DOHH2 (cell line): ENCODE measurements around the gene STUM.

Experiments
- H3F3A ChIP-seq: fragments of 200-600 bp; sonication (generic), shearing (Covaris generic); 2 replicates; pipeline ENCODE4 v1.6.0; 2016; ENCODE audit warnings: antibody characterized with exemption, mild to moderate bottlenecking; ENCODE audit not compliant: control insufficient read depth, insufficient read depth
- H3K27ac ChIP-seq: fragments of 200-600 bp; sonication (generic); 2 replicates; pipeline ENCODE4 v1.5.1; 2014; ENCODE audit warnings: low read depth, mild to moderate bottlenecking, low read length, moderate library complexity
- H3K27me3 ChIP-seq: fragments of 200-600 bp; sonication (generic); 2 replicates; pipeline ENCODE4 v1.6.1; 2014; ENCODE audit warnings: mild to moderate bottlenecking, low read length, mixed read lengths; ENCODE audit not compliant: control insufficient read depth
- H3K36me3 ChIP-seq: fragments of 200-600 bp; sonication (generic); 2 replicates; pipeline ENCODE4 v1.6.1; 2014; ENCODE audit warnings: mild to moderate bottlenecking, low read length, moderate library complexity, mixed read lengths; ENCODE audit not compliant: control insufficient read depth
- H3K4me1 ChIP-seq: fragments of 200-600 bp; sonication (generic); 2 replicates; pipeline ENCODE4 v1.6.1; 2014; ENCODE audit warnings: mild to moderate bottlenecking, low read length, mixed read lengths; ENCODE audit not compliant: control insufficient read depth
- H3K4me2 ChIP-seq: fragments of 200-600 bp; sonication (generic); 2 replicates; pipeline ENCODE4 v1.6.0; 2014; ENCODE audit warnings: mild to moderate bottlenecking, low read length, moderate library complexity
- H3K4me3 ChIP-seq: fragments of 200-600 bp; sonication (generic); 2 replicates; pipeline ENCODE4 v1.5.1; 2014; ENCODE audit warnings: mild to moderate bottlenecking, low read length, mixed read lengths
- H3K79me2 ChIP-seq: fragments of 200-600 bp; sonication (generic); 2 replicates; pipeline ENCODE4 v1.6.1; 2014; ENCODE audit warnings: mild to moderate bottlenecking, low read length, mixed read lengths; ENCODE audit not compliant: control insufficient read depth
- H3K9me2 ChIP-seq: fragments of 200-600 bp; sonication (generic); replicated peaks from 2 replicates; pipeline ENCODE4 v1.6.1; 2014; ENCODE audit warnings: mild to moderate bottlenecking, low read length, mixed read lengths; ENCODE audit not compliant: control insufficient read depth
- H3K9me3 ChIP-seq: fragments of 200-600 bp; sonication (generic); 2 replicates; pipeline ENCODE4 v1.6.1; 2014; ENCODE audit warnings: antibody characterized with exemption, low read length, mixed read lengths; ENCODE audit not compliant: control insufficient read depth, insufficient read depth
- H4K20me1 ChIP-seq: fragments of 200-600 bp; sonication (generic); 2 replicates; pipeline ENCODE4 v1.6.0; 2014; ENCODE audit warnings: low read depth, mild to moderate bottlenecking, antibody characterized with exemption, low read length, moderate library complexity; ENCODE audit not compliant: control insufficient read depth, insufficient read depth
- CTCF ChIP-seq: fragments of 200-600 bp; sonication (generic); IDR thresholded peaks from one replicate; pipeline ENCODE4 v1.5.1; 2014; ENCODE audit warnings: antibody characterized with exemption, mild to moderate bottlenecking, low read depth, low read length; ENCODE audit not compliant: poor library complexity, severe bottlenecking
- EZH2phosphoT487 ChIP-seq: fragments of 200-600 bp; sonication (generic); IDR thresholded peaks from 2 replicates; pipeline ENCODE4 v1.6.1; 2017; ENCODE audit warnings: borderline replicate concordance, mild to moderate bottlenecking, antibody characterized with exemption, low read length, moderate library complexity, mixed read lengths

The STUM gene

DNA sequence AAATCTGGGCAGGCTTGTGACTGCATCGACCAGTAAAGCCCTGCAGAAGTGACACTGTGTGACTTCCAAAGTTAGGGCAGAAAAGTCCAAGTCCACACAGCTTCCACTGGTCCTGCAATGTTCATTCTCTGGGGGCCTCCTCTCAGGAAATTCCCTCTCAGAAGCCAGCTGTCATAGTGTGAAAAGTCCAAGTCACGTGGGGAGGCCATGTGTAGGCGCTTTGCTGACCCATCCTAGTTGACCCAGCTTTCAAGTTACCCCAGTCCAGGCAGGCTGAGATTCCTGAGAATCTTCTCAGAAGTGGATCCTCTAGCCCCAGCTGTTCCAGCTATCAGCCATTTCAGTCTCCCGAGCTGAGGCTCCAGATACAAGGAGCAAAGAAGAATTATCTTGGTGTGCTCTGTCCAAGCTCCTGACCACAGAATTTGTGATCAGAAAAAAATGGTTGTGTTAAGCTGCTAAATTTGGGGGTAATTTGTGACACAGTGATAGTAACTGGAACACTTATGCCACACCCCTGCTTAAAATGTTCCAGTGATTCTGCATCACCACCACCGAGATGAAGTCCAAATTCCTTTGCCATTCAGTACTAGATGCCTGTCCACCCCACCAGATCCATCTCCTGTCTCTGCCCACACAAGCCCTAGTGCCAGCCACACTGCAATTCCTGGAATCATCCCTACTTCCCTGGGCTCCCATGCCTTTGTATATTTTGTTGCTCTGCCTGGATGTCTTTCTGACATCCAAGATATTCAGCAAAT, 2.5 kb upstream of the STUM start:
- peaks cover 35% of the 10 kb centered on the region for H3K27me3 ChIP-seq
- H3K4me2 ChIP-seq, result no peak overlapping the region
- H3F3A ChIP-seq, result no peaks in the 10 kb centered on the region
- no peaks in the 10 kb centered on the region for H3K79me2 ChIP-seq
- peaks cover 22% of the 10 kb centered on the region for H3K4me1 ChIP-seq
- no peaks in the 10 kb centered on the region for H4K20me1 ChIP-seq
- H3K9me2 ChIP-seq, result no peaks in the 10 kb centered on the region
- no peak overlapping the region for H3K4me3 ChIP-seq
- no peaks in the 10 kb centered on the region for H3K36me3 ChIP-seq
- no peak overlapping the region for H3K27ac ChIP-seq
- TF ChIP-seq CTCF (no peak), EZH2phosphoT487 (no peak)
- H3K9me3 ChIP-seq, result no peaks in the 10 kb centered on the region

DNA sequence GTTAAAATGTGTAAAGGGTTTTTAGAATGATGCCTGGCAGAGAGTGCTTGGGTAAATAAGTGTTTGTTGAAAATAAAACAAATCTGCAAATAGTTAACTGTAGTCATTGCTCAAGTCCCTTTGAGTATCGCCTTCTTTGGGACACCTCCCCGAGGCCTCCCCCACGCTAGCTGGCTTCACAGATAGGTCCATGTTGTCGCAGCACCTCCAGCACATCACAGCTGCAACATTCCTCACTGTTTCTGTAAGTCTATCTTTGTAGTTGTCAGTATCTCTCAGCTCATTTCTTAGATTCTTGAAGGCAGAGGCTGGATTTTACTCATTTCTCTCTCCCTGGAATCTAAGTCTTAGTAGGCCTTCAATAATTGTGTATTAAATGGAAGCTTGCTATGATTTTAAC, 1.6 kb upstream of the STUM start:
- Histone ChIP-seq H3K79me2 (no peaks in the 10 kb centered on the region), H3K9me2 (no peaks in the 10 kb centered on the region), H4K20me1 (no peaks in the 10 kb centered on the region), H3K4me3 (no peak overlapping the region), H3K36me3 (no peaks in the 10 kb centered on the region), H3K4me1 (peaks cover 22% of the 10 kb centered on the region), H3K27me3 (peaks cover 44% of the 10 kb centered on the region), H3K27ac (no peak overlapping the region), H3K9me3 (no peaks in the 10 kb centered on the region), H3F3A (no peaks in the 10 kb centered on the region), H3K4me2 (no peak overlapping the region)
- TF ChIP-seq CTCF, result no peak
- TF ChIP-seq EZH2phosphoT487, result no peak

- TF ChIP-seq EZH2phosphoT487 (peak; percentile 14; the same call in 1 of the 2 replicates), CTCF (peak; percentile 88)
- peaks cover 22% of the 10 kb centered on the region for H3K4me1 ChIP-seq
- H3K36me3 ChIP-seq, result no peaks in the 10 kb centered on the region
- H3K79me2 ChIP-seq, result no peaks in the 10 kb centered on the region
- no peaks in the 10 kb centered on the region for H4K20me1 ChIP-seq
- no peaks in the 10 kb centered on the region for H3K9me3 ChIP-seq
- peaks cover 51% of the 10 kb centered on the region for H3K27me3 ChIP-seq
- no peak overlapping the region for H3K27ac ChIP-seq
- H3K4me3 ChIP-seq, result no peak overlapping the region
- H3K4me2 ChIP-seq, result peak overlapping the region; percentile 48
- no peaks in the 10 kb centered on the region for H3F3A ChIP-seq
- no peaks in the 10 kb centered on the region for H3K9me2 ChIP-seq
These were observed 791 bp upstream of the STUM start for GRCh38 chr1:226547754-226548191.
